WTC11 (cell line): ENCODE measurements around the gene MET. TPM values are rescaled to one million over a fixed set of nuclear protein-coding genes. Genes with fewer than 3 reads are reported as not detected.

ENCODE experiments used
- ATAC-seq: fragments of 200-7000 bp; cut with Tn5 transposase; 2 replicates; pipeline ENCODE4 v1.10.0; 2021; ENCODE audit warnings: mild to moderate bottlenecking, moderate library complexity
- CTCF ChIA-PET: fragments of 300-600 bp; sonication (Branson Sonifier 250); formaldehyde crosslinking; loops from one replicate; lab custom pipeline; 2021; ENCODE audit warnings: antibody characterized with exemption; lab: Charles Lee
- POLR2A ChIA-PET: fragments of 350-600 bp; sonication (Branson Sonifier 250); formaldehyde crosslinking; loops from one replicate; lab custom pipeline; 2021; ENCODE audit warnings: antibody characterized with exemption; lab: Charles Lee
- DNase-seq: peaks from one replicate; pipeline ENCODE4 v3.0.0; 2021; ENCODE audit warnings: low spot score
- H3K27ac Mint-ChIP-seq: 2 replicates; pipeline ENCODE4 v1.8.0; 2021; ENCODE audit warnings: mixed read lengths
- H3K27me3 Mint-ChIP-seq: 2 replicates; pipeline ENCODE4 v1.8.0; 2021; ENCODE audit warnings: low read depth, mild to moderate bottlenecking, moderate library complexity, mixed read lengths
- H3K36me3 Mint-ChIP-seq: 2 replicates; pipeline ENCODE4 v1.8.0; 2021; ENCODE audit warnings: mixed read lengths
- H3K4me1 Mint-ChIP-seq: 2 replicates; pipeline ENCODE4 v1.8.0; 2022; ENCODE audit warnings: mixed read lengths
- H3K4me3 Mint-ChIP-seq: 2 replicates; pipeline ENCODE4 v1.8.0; 2021; ENCODE audit warnings: mild to moderate bottlenecking, moderate library complexity, mixed read lengths
- H3K9me3 Mint-ChIP-seq: 2 replicates; pipeline ENCODE4 v1.8.0; 2021; ENCODE audit warnings: mixed read lengths
- AFF4 ChIP-seq: sonication (generic); formaldehyde crosslinking; IDR thresholded peaks from 2 replicates; pipeline ENCODE4 v1.8.1; 2023; ENCODE audit warnings: mild to moderate bottlenecking, missing genetic modification reagents, borderline replicate concordance
- CBFB ChIP-seq: sonication (generic); formaldehyde crosslinking; IDR thresholded peaks from 2 replicates; pipeline ENCODE4 v1.8.1; 2022; ENCODE audit warnings: mild to moderate bottlenecking, low read depth, missing genetic modification reagents
- CDX4 ChIP-seq: fragments of 250-450 bp; sonication (Bioruptor Pico); IDR thresholded peaks from 2 replicates; pipeline ENCODE4 v1.9.0; 2021; ENCODE audit warnings: moderate library complexity, mild to moderate bottlenecking, inconsistent platforms, borderline replicate concordance
- EMX1 ChIP-seq: fragments of 250-450 bp; sonication (Bioruptor Pico); IDR thresholded peaks from 2 replicates; pipeline ENCODE4 v1.8.0; 2021; ENCODE audit warnings: mild to moderate bottlenecking
- ESRRA ChIP-seq: sonication (generic); formaldehyde crosslinking; IDR thresholded peaks from 2 replicates; pipeline ENCODE4 v1.8.1; 2022; ENCODE audit warnings: mild to moderate bottlenecking, missing genetic modification reagents, borderline replicate concordance
- GRHL2 ChIP-seq: fragments of 250-450 bp; sonication (Bioruptor Pico); IDR thresholded peaks from 2 replicates; pipeline ENCODE4 v1.8.0; 2022; ENCODE audit warnings: mild to moderate bottlenecking, moderate library complexity; ENCODE audit not compliant: insufficient replicate concordance, severe bottlenecking
- MLX ChIP-seq: sonication (generic); formaldehyde crosslinking; IDR thresholded peaks from 2 replicates; pipeline ENCODE4 v1.8.1; 2023; ENCODE audit warnings: mild to moderate bottlenecking, missing genetic modification reagents, moderate library complexity
- MYBL2 ChIP-seq: sonication (generic); formaldehyde crosslinking; IDR thresholded peaks from 2 replicates; pipeline ENCODE4 v1.8.1; 2023; ENCODE audit warnings: mild to moderate bottlenecking, moderate library complexity, missing genetic modification reagents
- NFE2L1 ChIP-seq: sonication (generic); formaldehyde crosslinking; IDR thresholded peaks from 2 replicates; pipeline ENCODE4 v1.8.1; 2023; ENCODE audit warnings: missing genetic modification reagents
- NFYB ChIP-seq: sonication (generic); formaldehyde crosslinking; conservative IDR thresholded peaks from 2 replicates; pipeline ENCODE4 v1.8.0; 2022; ENCODE audit warnings: low read depth, missing genetic modification reagents
- NR1H2 ChIP-seq: sonication (generic); formaldehyde crosslinking; IDR thresholded peaks from 2 replicates; pipeline ENCODE4 v1.9.0; 2021; ENCODE audit warnings: mild to moderate bottlenecking, moderate library complexity, missing genetic modification reagents
- PREB ChIP-seq: sonication (generic); formaldehyde crosslinking; IDR thresholded peaks from 2 replicates; pipeline ENCODE4 v1.8.1; 2022; ENCODE audit warnings: mild to moderate bottlenecking, missing genetic modification reagents, moderate library complexity, borderline replicate concordance
- PRRX2 ChIP-seq: fragments of 250-450 bp; sonication (Bioruptor Pico); IDR thresholded peaks from 2 replicates; pipeline ENCODE4 v1.8.0; 2021; ENCODE audit warnings: mild to moderate bottlenecking
- RORB ChIP-seq: fragments of 250-450 bp; sonication (Bioruptor Pico); IDR thresholded peaks from 2 replicates; pipeline ENCODE4 v1.9.0; 2021; ENCODE audit warnings: mild to moderate bottlenecking
- TEAD1 ChIP-seq: sonication (generic); formaldehyde crosslinking; IDR thresholded peaks from 2 replicates; pipeline ENCODE4 v1.8.0; 2022; ENCODE audit warnings: mild to moderate bottlenecking, missing genetic modification reagents
- USF2 ChIP-seq: sonication (generic); formaldehyde crosslinking; IDR thresholded peaks from 2 replicates; pipeline ENCODE4 v1.8.1; 2023; ENCODE audit warnings: mild to moderate bottlenecking, missing genetic modification reagents, moderate library complexity
- ZBTB43 ChIP-seq: sonication (generic); formaldehyde crosslinking; IDR thresholded peaks from 2 replicates; pipeline ENCODE4 v1.8.1; 2023; ENCODE audit warnings: mild to moderate bottlenecking, missing genetic modification reagents
- ZNF138 ChIP-seq: sonication (generic); formaldehyde crosslinking; conservative IDR thresholded peaks from 2 replicates; pipeline ENCODE4 v1.8.1; 2022; ENCODE audit warnings: mild to moderate bottlenecking, moderate library complexity, missing genetic modification reagents
- ZNF532 ChIP-seq: fragments of 250-450 bp; sonication (Bioruptor Pico); IDR thresholded peaks from 2 replicates; pipeline ENCODE4 v1.9.0; 2021; ENCODE audit warnings: mild to moderate bottlenecking, borderline replicate concordance
- ZSCAN18 ChIP-seq: fragments of 250-450 bp; sonication (Bioruptor Pico); IDR thresholded peaks from 2 replicates; pipeline ENCODE4 v2.1.2; 2022; ENCODE audit warnings: mild to moderate bottlenecking, moderate library complexity
- total RNA-seq: library from RNA; stranded (reverse); gene quantifications from 3 replicates; pipeline ENCODE4 v1.2.3, GENCODE V29; 2021

Gene MET
- total RNA-seq, 1 experiment from 2014 or later = 9.4 TPM

GRCh38 chr7:116732788-116733694, 61.0 kb downstream of the MET start (continued):
- TF ChIP-seq ZBTB43 (no peak), NFYB (CRISPR knock-in tag) (no peak), ZNF532 (no peak), AFF4 (no peak), ZNF138 (CRISPR knock-in tag) (no peak), MYBL2 (CRISPR knock-in tag) (no peak), NR1H2 (no peak), EMX1 (CRISPR knock-in tag) (no peak)

- Mint-ChIP-seq H3K36me3 (no peaks in the 10 kb centered on the region), H3K4me3 (no peak overlapping the region), H3K4me1 (peaks cover 55% of the 10 kb centered on the region), H3K9me3 (no peaks in the 10 kb centered on the region), H3K27ac (peak overlapping the region; percentile 37; the same call in 1 of the 2 replicates), H3K27me3 (no peaks in the 10 kb centered on the region)
- ATAC-seq = no peak
- POLR2A ChIA-PET = no interaction called here
- CTCF ChIA-PET = no interaction called here
- DNase-seq = no peak
- TF ChIP-seq ESRRA = no peak
- TF ChIP-seq PRRX2 = no peak
- TF ChIP-seq MYBL2 (CRISPR knock-in tag) = no peak
- no peak for TF ChIP-seq TEAD1 (CRISPR knock-in tag)
- TF ChIP-seq MLX (CRISPR knock-in tag) = no peak
- TF ChIP-seq NFE2L1 (CRISPR knock-in tag) = no peak
- TF ChIP-seq PREB = no peak
- TF ChIP-seq NR1H2 = no peak
- no peak for TF ChIP-seq GRHL2 (CRISPR knock-in tag)
- TF ChIP-seq USF2 (CRISPR knock-in tag) = no peak
- no peak for TF ChIP-seq CDX4 (CRISPR knock-in tag)
- no peak for TF ChIP-seq RORB (CRISPR knock-in tag)
- TF ChIP-seq ZSCAN18 (CRISPR knock-in tag) = no peak
- no peak for TF ChIP-seq CBFB (CRISPR knock-in tag)
Observed at GRCh38 chr7:116733924-116734580, 62.1 kb downstream of the MET start.
